Stimulated activated CD8-positive, alpha-beta memory T cell treated with anti-CD3 and anti-CD28 coated beads, Interleukin-15, amount 100 ng/mL, for 48 hours (primary cell): ENCODE results near the gene CALML5.

Experiments
- DNase-seq, 2 donors: peaks; one replicate each; pipeline ENCODE4 v3.0.0-alpha.2; 2020; ENCODE audit warnings: low read depth in 2 of 2

Gene CALML5

DNA sequence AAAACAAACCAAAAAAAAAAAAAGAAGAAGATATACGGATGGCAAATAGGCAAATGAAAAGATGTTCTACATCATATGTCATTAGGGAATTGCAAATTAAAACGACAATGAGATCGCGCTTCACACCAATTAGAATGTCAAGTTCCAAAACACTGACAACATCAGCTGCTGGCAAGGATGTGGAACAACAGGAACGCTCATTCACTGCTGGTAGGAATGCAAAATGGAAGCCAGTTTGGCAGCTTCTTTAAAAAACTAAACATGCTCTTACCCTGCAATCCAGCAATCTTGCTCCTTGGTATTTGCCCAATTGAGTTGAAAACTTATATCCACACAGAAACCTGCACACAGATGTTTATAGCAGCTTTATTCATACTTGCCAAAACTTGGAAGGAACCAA, 34.8 kb downstream of the CALML5 start:
- no peak for DNase-seq

DNA sequence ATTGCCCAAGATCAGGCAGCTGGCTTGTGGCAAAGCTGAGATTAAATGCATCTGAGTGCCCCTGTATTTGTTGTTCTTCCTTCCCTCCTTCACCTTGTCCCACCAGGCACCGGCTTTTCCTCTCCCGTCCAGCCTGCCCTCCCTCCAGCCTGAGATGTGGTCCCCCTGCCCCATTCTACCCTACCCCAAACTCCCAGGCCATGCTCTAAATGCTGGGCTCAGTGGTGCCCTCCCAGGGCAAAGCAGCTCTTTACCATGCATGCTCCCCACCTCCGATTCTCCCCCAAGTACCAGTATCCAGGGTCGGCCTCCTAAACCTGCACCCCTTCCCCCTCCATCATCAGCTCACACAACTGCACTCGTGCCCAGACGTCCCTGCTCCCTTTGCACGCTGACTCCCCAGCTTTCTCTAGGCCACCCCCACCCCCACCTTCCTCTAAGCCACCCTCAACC, 36.5 kb downstream of the CALML5 start:
- DNase-seq, result no peak

DNA sequence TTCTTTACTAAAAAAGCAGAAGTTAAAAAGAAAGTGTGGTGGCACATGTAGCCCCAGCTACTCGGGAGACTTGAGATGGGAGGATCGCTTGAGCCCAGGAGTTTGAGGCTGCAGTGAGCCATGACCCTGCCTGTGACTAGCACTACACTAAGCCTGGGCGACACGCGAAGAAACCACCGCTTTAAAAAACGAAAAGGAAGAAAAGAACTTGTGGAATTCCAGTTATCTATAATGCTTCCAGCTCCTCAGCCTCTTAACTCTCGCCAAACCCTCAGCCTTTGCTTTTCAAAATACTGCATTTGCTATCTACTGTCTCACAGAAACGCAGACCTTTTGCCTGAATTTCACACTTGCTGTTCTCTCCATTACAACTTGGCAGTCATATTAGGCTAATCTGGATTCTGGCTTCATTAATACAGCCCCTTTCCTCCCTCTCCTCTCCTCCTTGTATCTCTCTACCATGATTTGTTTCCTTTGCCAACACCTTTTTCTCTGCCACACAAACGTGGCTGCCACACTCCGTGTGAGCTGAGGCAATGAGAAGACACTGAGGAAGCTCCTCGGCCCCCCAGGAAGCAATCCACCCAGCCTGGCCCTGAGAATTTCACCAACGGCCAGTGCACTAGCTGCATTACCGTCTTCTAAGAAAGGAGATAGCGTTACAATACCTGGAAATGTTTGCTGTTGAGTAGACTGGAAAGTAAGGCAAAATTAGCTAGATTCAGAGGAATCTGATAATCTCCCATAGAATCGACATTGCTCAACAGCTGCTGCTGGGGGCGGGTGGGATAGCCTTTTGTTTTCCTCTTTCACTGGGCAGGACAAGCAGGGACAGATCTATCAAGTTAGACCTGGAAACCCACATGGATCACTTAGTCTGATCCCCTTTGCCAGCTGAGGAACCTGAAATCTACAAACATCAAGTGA, 37.2 kb downstream of the CALML5 start:
- DNase-seq, result no peak

DNA sequence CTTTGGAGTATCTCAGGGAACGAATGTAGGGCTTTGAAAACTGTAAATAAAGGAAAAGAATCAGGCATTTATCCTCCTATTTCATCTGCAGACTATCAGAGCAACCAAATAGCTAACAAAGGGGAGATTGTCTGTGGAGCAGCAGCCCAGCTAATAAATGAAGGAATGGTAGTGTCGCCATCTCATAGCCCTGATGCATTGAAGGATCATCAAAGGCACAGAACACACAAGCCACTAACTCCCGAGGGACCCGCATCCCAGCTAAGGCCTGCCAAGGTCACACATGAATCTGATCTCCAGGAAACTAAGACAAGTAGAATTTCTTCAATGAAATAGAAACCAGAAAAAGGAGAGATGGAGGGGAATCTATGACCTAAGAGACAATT, 38.2 kb downstream of the CALML5 start:
- DNase-seq, result no peak

DNA sequence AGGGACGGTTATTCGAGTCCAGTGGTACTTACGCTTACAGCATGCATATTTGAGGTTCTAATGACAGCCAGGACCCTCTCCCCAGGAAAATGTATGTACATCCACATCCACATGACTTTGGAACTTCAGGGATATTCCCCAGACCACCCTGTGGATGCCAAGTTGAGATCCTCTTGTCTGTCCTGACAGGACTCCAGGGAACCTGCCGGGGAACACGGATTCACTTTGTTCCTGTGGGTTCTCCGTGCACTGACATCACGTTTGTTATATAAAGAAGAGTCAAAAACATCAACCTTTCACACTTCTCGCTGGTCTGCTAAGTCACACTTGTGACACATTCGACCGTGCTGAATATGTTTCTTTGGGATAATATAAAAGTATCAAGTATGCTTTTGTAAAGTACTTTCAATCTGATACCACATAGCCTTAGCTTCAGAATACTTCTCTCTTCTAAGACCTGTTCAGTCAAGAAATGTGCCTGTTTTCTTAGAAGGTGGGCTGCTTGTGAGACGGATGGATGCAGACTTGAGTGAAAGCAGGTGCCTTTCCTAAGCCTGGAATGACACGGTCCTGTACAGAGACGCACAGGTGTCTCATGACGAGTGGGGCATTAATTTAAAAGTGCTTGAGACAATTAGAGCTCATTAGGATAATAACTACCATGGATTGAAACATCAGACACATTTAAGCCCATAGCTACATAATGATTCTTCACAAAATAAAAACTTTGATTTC, 38.7 kb downstream of the CALML5 start:
- no peak for DNase-seq

DNA sequence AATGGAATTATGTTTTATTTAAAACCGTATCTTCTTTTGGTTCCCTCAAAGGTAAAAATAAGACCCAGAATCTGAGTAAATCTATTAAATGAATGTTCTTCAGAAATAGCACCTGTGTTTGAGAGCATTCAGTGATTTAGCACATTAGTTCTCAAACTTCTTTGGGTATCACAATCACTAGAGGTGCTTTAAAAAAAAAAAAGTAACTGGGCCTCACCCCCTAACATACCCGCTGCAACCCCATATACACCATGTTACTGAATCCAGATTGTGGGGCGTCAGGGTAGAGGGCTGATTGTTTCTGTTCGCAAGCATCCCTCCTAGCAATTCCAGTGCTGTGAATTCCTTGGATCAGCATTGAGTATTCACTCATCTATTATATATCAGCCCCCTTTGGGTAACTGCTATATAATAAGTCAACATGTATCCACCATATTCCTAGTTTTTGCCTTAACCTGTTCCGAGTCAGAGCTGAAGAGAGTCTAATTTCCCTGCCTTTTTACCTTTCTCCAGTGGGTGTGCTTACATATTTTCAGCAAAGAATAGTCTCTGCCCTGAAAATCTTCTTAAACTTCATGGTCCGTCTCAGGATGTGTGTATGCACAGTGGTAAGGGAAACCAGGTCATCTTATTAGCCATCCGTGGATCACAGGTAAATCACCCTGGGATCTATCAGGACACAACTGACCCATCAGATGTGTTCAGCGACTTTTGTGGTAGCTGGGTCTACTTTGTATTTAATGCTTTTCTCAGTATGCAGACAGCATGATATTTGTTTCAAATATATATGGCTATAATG, 40.2 kb downstream of the CALML5 start:
- no peak for DNase-seq

DNA sequence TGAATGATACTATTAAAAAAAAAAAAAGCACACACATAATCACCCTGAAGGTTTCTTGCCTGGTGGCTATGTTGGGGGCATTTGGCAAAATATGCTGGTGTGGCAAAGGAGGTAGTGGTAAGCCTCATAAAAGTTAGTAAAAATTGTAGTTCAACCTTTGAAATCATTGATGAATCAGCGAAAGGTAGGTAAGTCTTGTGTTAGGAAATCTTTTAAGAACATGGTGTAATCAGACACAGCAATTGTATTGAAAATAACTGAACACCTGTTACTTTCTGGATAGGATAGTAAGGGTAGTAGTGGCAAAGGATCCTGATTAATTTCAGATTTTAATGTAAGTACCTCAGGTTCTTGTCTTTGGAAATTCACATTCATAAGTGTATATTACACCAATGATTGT, 40.9 kb downstream of the CALML5 start:
- no peak for DNase-seq

DNA sequence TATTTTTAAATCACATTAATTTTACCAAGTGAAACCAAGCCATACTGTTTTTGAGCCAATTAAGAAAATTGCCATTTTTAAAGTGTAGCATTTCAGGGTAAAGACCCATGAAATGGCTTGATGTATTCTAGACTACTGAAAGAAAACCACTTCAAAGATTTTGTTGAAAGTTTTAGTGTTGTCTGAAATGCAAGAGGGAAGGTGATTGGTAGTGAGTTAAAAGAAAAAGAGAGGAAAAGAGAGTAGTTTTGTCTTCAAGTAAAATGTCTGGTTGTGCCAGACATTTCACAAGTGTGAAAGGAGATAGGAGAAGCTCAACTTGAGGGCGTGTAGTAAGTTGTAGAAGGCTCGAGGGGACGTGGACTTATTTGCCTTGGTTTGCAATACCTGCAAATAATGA, 41.6 kb downstream of the CALML5 start:
- no peak for DNase-seq

DNA sequence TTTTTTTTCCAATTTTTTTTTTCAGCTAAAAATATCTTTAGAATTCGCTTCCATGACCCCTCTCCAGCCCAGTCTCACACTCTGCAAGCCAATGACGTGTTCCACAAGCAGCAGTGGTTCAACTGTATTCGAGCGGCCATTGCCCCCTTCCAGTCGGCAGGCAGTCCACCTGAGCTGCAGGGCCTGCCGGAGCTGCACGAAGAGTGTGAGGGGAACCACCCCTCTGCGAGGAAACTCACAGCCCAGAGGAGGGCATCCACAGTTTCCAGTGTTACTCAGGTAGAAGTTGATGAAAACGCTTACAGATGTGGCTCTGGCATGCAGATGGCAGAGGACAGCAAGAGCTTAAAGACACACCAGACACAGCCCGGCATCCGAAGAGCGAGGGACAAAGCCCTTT, 42.8 kb downstream of the CALML5 start:
- DNase-seq, result no peak

DNA sequence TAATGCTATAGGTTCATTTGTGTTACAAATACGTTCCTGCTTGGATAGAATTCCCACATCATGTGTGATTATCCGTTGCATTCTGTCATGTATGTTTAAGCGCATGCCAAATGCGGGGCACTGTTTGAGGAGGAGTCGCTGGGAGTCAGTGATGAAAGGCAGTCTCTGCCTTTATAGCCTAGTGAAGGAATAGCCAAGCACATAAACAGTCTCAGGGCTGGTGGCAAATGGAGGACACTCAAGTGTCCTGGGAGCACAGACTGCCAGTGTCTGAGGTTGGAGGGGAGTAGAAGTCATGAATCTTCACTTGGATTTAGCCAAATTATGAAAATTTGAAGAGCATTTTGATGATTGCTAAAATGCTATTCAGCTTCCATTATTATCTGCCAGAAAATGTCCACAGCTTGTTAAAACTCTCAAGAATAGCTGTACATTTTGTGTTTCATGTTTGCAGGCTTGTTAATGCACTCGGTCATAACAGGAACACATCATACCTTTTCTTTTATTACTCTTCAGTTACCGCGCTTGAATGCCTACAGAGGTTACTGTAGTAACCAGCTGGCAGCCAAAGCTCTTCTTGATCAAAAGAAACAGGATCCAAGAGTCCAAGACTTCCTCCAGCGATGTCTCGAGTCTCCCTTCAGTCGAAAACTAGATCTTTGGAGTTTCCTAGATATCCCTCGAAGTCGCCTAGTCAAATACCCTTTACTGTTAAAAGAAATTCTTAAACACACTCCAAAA, 45.5 kb downstream of the CALML5 start:
- no peak for DNase-seq

DNA sequence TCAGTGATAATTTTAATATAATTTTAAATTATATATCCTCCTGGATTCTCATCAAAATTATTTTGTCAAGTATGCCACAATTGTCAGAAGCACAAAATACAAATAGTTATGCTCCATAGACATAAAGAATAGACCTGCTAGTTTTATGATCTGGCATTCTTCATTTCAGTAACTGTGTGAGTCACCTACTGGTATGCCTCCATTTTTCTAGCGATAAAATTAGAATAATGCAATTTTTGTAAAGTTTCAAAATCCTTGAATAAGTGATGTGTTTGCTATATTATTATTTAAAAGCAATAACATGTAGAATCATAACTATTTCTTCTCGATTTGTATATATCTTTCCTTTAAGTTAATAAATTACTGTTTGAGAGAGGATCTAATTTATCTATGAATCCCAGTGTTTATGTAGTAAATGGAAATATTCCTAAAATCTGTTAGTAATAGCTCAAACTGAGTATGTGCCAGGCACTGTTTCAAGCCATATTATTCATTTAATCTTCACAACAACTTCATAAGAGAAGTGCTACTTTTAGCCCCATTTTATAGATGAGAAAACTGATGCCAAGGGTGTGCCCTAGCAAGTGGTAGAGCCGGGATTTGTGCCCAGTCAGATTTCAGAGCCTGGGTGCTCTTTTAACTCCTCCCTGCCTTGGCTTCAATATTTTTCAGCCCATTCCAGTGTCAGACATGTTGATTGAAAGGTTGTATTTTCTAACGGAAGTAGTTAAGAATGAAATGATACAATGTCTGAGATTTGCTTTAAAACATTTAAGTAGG, 48.6 kb downstream of the CALML5 start:
- no peak for DNase-seq

DNA sequence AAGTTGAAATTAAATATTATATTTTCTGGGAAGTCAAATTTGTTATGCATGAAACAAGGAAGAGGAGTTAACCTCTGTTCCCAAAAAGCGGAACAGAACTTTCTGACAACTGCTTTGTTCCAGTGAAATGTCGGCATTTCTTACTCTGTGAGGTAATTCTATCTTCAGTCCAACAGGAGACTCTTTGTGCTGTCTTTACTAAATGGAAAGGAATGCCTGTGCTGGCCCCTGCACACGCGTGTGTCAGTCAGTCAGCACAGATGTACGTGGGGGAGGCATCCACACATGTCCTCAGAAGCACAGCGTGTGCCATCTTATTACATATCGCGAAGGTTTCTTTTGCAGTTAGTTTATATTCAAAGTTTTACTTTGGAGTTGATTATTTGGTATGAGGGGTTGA, 49.5 kb downstream of the CALML5 start:
- no peak for DNase-seq

DNA sequence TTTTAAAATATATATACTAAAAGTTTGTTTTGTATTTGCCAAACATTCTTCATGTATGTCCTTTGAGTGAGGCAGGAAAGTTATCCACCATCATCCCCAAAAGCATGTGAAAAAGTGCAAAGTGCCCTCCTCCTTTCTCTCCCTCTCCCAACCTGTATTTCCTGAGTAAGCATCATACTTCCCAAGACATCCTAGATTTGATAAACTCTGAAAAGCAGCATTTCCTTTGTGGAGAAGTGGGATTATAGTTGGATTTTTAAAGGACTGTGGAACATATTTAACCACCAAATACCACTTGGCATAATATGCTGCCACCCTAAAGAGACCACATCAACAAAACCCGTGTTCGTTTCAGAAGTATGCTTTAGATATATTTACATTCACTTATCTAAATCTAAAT, 50.1 kb downstream of the CALML5 start:
- no peak for DNase-seq
